ENCODE measurements around the gene NEK1. TPM values are rescaled to one million over a fixed set of nuclear protein-coding genes. Genes with fewer than 3 reads are reported as not detected.

NEK1 gene
- total and polyA plus RNA-seq, 2 of the 8 experiments (the other 6 are each of a cell fraction or from before 2014, with no cell fraction given), result 3.9 to 11.7 TPM

GRCh38 chr4:169650227-169650936, 38.0 kb upstream of the NEK1 start:
- H3K9ac ChIP-seq (replicated peaks in 1 of 4; ENCODE audit: extremely low read depth in 1 of 4, low read depth in 3 of 4, low read length in 3 of 4), result no peak overlapping the region
- H2BK20ac ChIP-seq (ENCODE audit: low read length), result no peak overlapping the region
- H4K20me1 ChIP-seq (replicated peaks in 1 of 2; ENCODE audit: control insufficient read depth in 1 of 2, insufficient read depth in 2 of 2, low read length in 2 of 2), result peaks cover 2 to 3% of the 10 kb centered on the region in 2 experiments
- no peak overlapping the region for H4K91ac ChIP-seq (replicated peaks; ENCODE audit: insufficient read length, low read length)
- no peaks in the 10 kb centered on the region for H3K36me3 ChIP-seq (ENCODE audit: control insufficient read depth in 2 of 4, insufficient read depth in 4 of 4, low read length in 3 of 4)
- FAIRE-seq (no peak), DNase-seq (ENCODE audit: low read depth in 1 of 2, low spot score in 2 of 2) (no peak)
- peaks cover 0 to 1% (median 0%) of the 10 kb centered on the region in 4 experiments; a peak in 1 of 7 replicates for H3K27me3 ChIP-seq (replicated peaks in 1 of 4; ENCODE audit: control insufficient read depth in 3 of 4, extremely low read depth in 1 of 4, insufficient read depth in 3 of 4, low read length in 3 of 4)
- no peaks in the 10 kb centered on the region for H3K4me1 ChIP-seq (replicated peaks in 1 of 4; ENCODE audit: control insufficient read depth in 3 of 4, insufficient read depth in 4 of 4, low read length in 3 of 4)
- H2BK120ac ChIP-seq (replicated peaks; ENCODE audit: low read depth, low read length), result no peak overlapping the region
- WGBS, 2 experiments (ENCODE audit: extremely low coverage in 1 of 2, insufficient coverage in 1 of 2, insufficient read length in 1 of 2, insufficient replicate concordance in 2 of 2, low coverage in 1 of 2, low lambda C conversion rate in 2 of 2, missing lambda C conversion rate in 1 of 2), result 92% methylated on average over 3 of the region's 3 CpGs; no CpG with 5 or more reads in 1 of the 2 experiments
- no peak overlapping the region for H2AK5ac ChIP-seq (ENCODE audit: low read depth, low read length)
- H4K5ac ChIP-seq (ENCODE audit: insufficient read length, low read depth, low read length), result no peak overlapping the region
- no peak overlapping the region for H3K4me2 ChIP-seq (ENCODE audit: insufficient read depth in 1 of 2, low read depth in 2 of 2, low read length in 2 of 2)
- H3K27ac ChIP-seq (ENCODE audit: low read depth, low read length), result no peak overlapping the region
- CTCF ChIA-PET (ENCODE audit: partially characterized antibody), result interaction anchor here (0.7 to 1.5 kb wide), 3 partner anchors 9 to 77 kb away, joined by 3 to 5 read pairs (median 4); partner anchors contain the start of gene NEK1
- H3K23me2 ChIP-seq (ENCODE audit: low read depth, low read length), result no peaks in the 10 kb centered on the region
- TF ChIP-seq PHF8 (conservative IDR thresholded peaks at IDR 0.05; ENCODE audit: low read depth, low read length) (no peak), GTF2F1 (IDR thresholded peaks at IDR 0.05; ENCODE audit: borderline replicate concordance, low read depth, low read length) (no peak)
- POLR2A ChIA-PET (ENCODE audit: partially characterized antibody), result interaction anchor here (3.4 kb wide), 1 partner anchor 9 kb away, joined by 12 read pairs; no protein-coding TSS in a partner anchor
- H4K8ac ChIP-seq (ENCODE audit: extremely low read depth, insufficient read depth, low read length), result no peak overlapping the region
- no peak overlapping the region for H2BK12ac ChIP-seq (ENCODE audit: low read depth, low read length)
- no peak overlapping the region for H3K56ac ChIP-seq (replicated peaks; ENCODE audit: insufficient read length, low read depth, low read length)
- H2AFZ ChIP-seq (ENCODE audit: low read length), result no peak overlapping the region
- H2BK5ac ChIP-seq (ENCODE audit: low read depth, low read length), result no peak overlapping the region
- no peaks in the 10 kb centered on the region for H3K9me3 ChIP-seq (ENCODE audit: insufficient read depth in 2 of 2, low read depth in 1 of 2, low read length in 1 of 2)
- H3K14ac ChIP-seq (ENCODE audit: insufficient read length), result no peak overlapping the region
- no peaks in the 10 kb centered on the region for H3K79me1 ChIP-seq (ENCODE audit: low read depth, low read length)
- no peak overlapping the region for H3K18ac ChIP-seq (ENCODE audit: extremely low read depth, low read length)
- H3K79me2 ChIP-seq (ENCODE audit: control insufficient read depth in 1 of 2, insufficient read depth in 2 of 2, low read length in 2 of 2), result peaks cover 0 to 24% of the 10 kb centered on the region in 2 experiments; a peak in 2 of 4 replicates
- H3K23ac ChIP-seq (ENCODE audit: insufficient read length), result no peak overlapping the region
- no peak overlapping the region for H3K4me3 ChIP-seq (ENCODE audit: extremely low read depth in 1 of 4, insufficient read depth in 2 of 4, low read depth in 3 of 4, low read length in 4 of 4)
- no peak overlapping the region for H3K4ac ChIP-seq (replicated peaks; ENCODE audit: insufficient read length, low read depth, low read length)
- H2BK15ac ChIP-seq (ENCODE audit: low read length), result no peak overlapping the region
